T-cell (primary cell): ENCODE results near the gene KLK8. TPM values are rescaled to one million over a fixed set of nuclear protein-coding genes. Genes with fewer than 3 reads are reported as not detected.

Source experiments
- ATAC-seq, 4 experiments: fragments of 200-7000 bp in 3 of 4; fragments of 150-1000 bp in 1 of 4; cut with Tn5 transposase; replicated peaks in 1 of 4; 1 replicate in 3 of 4; 2 replicates in 1 of 4; pipeline ENCODE4 v1.10.0; 2021; ENCODE audit warnings: moderate library complexity in 3 of 4, mild to moderate bottlenecking in 2 of 4, moderate number of reproducible peaks in 1 of 4
- CTCF ChIA-PET, 2 donors: fragments of 300-600 bp; sonication (Branson Sonifier 250); formaldehyde crosslinking; loops; one replicate each; lab custom pipeline; 2022; ENCODE audit warnings: antibody characterized with exemption in 2 of 2; lab: Charles Lee
- POLR2A ChIA-PET, 2 donors: fragments of 300-600 bp; sonication (Branson Sonifier 250); formaldehyde crosslinking; loops; one replicate each; lab custom pipeline; 2022; ENCODE audit warnings: antibody characterized with exemption in 2 of 2; lab: Charles Lee
- DNase-seq, 35 experiments: peaks; one replicate each; pipeline versions ENCODE4 v3.0.0 to v3.0.0-alpha.2; 2013 to 2023
- H3K27ac ChIP-seq: one replicate; pipeline ENCODE4 v1.5.1; 2013; ENCODE audit warnings: low read length
- H3K27me3 ChIP-seq, 2 experiments: replicated peaks in 1 of 2; 1 replicate in 1 of 2; 2 replicates in 1 of 2; pipeline versions ENCODE4 v1.6.1 to v1.7.0; 2013; ENCODE audit warnings: low read length in 1 of 2, mixed read lengths in 1 of 2; ENCODE audit not compliant: control insufficient read depth in 2 of 2, insufficient read depth in 2 of 2; ENCODE audit errors: extremely low read depth in 1 of 2
- H3K36me3 ChIP-seq, 2 donors: 1 replicate in 1 of 2; 2 replicates in 1 of 2; pipeline versions ENCODE4 v1.6.1 to v1.7.0; 2013; ENCODE audit warnings: low read length in 1 of 2; ENCODE audit not compliant: control insufficient read depth in 2 of 2, insufficient read depth in 1 of 2; ENCODE audit errors: extremely low read depth in 1 of 2
- H3K4me1 ChIP-seq, 2 experiments: 1 replicate in 1 of 2; 2 replicates in 1 of 2; pipeline versions ENCODE4 v1.6.1 to v1.7.0; 2013; ENCODE audit warnings: low read length in 2 of 2, mixed read lengths in 1 of 2; ENCODE audit not compliant: insufficient read depth in 2 of 2, control insufficient read depth in 1 of 2; ENCODE audit errors: extremely low read depth in 1 of 2
- H3K4me3 ChIP-seq, 2 donors: 1 replicate in 1 of 2; 2 replicates in 1 of 2; pipeline versions ENCODE4 v1.5.1 to v1.7.0; 2013; ENCODE audit warnings: mild to moderate bottlenecking in 2 of 2, low read length in 1 of 2, moderate library complexity in 1 of 2; ENCODE audit not compliant: control insufficient read depth in 1 of 2; ENCODE audit errors: extremely low read depth in 1 of 2
- H3K9me3 ChIP-seq: 2 replicates; pipeline ENCODE4 v1.7.0; 2013
- H3K27ac Mint-ChIP-seq, 2 donors: one replicate each; pipeline ENCODE4 v1.8.0; 2020 to 2021; ENCODE audit warnings: mild to moderate bottlenecking in 2 of 2, mixed read lengths in 2 of 2
- H3K27me3 Mint-ChIP-seq, 2 donors: one replicate each; pipeline ENCODE4 v1.8.0; 2021 to 2022; ENCODE audit warnings: mixed read lengths in 2 of 2
- H3K36me3 Mint-ChIP-seq: one replicate; pipeline ENCODE4 v1.8.0; 2021; ENCODE audit warnings: mixed read lengths
- H3K4me1 Mint-ChIP-seq, 3 donors: one replicate each; pipeline ENCODE4 v1.8.0; 2020 to 2022; ENCODE audit warnings: mixed read lengths in 3 of 3, mild to moderate bottlenecking in 1 of 3
- H3K4me3 Mint-ChIP-seq, 3 donors: one replicate each; pipeline ENCODE4 v1.8.0; 2020 to 2022; ENCODE audit warnings: mild to moderate bottlenecking in 3 of 3, mixed read lengths in 3 of 3, moderate library complexity in 3 of 3
- H3K9me3 Mint-ChIP-seq, 3 donors: one replicate each; pipeline ENCODE4 v1.8.0; 2020 to 2022; ENCODE audit warnings: mixed read lengths in 3 of 3
- WGBS: methylation state at CpG from one replicate; pipeline ENCODE4 v1.1.5; 2013; ENCODE audit warnings: missing lambda C conversion rate; ENCODE audit not compliant: insufficient coverage; 5-methylcytosine and 5-hydroxymethylcytosine counted together
- total RNA-seq, 35 experiments: library from RNA in 6 of 35; stranded (reverse) in 6 of 35; fragments of 120-200 nt in 1 of 35; gene quantifications; one replicate each; pipeline versions ENCODE4 v1.2.1 to v1.2.4 and lab custom pipeline; 2013 to 2026

KLK8 gene
- total RNA-seq, 5 donors from 2014 or later (not counting 1 experiment from before 2014, with no cell fraction given): not detected

- DNase-seq (no peak), ATAC-seq (no peak)
- Histone ChIP-seq H3K9me3 (no peaks in the 10 kb centered on the region), H3K27ac (no peak overlapping the region), H3K4me1 (no peaks in the 10 kb centered on the region), H3K4me3 (no peak overlapping the region), H3K27me3 (peaks cover 0 to 48% of the 10 kb centered on the region in 2 experiments), H3K36me3 (no peaks in the 10 kb centered on the region)
- Mint-ChIP-seq H3K27me3 (peaks cover 49 to 52% of the 10 kb centered on the region in 2 donors), H3K9me3 (no peaks in the 10 kb centered on the region), H3K27ac (no peak overlapping the region), H3K4me3 (no peak overlapping the region), H3K4me1 (no peaks in the 10 kb centered on the region), H3K36me3 (no peaks in the 10 kb centered on the region)
- CTCF ChIA-PET: no interaction called here
- POLR2A ChIA-PET: no interaction called here
- WGBS: 92% methylated on average over 2 of the region's 4 CpGs
These were observed 19.2 kb downstream of the KLK8 start for GRCh38 chr19:50982186-50982585.

GRCh38 chr19:50981587-50982146 is 19.7 kb downstream of the KLK8 start:
- H3K27me3 Mint-ChIP-seq: peaks cover 53 to 55% of the 10 kb centered on the region in 2 donors
- H3K27me3 ChIP-seq: peaks cover 0 to 50% of the 10 kb centered on the region in 2 experiments
- 63% methylated on average over 8 of the region's 11 CpGs for WGBS
- H3K4me1 ChIP-seq: no peaks in the 10 kb centered on the region
- H3K9me3 ChIP-seq: no peaks in the 10 kb centered on the region
- H3K4me1 Mint-ChIP-seq: no peaks in the 10 kb centered on the region
- DNase-seq (no peak), ATAC-seq (no peak)
- H3K4me3 Mint-ChIP-seq: no peak overlapping the region
- H3K36me3 Mint-ChIP-seq: no peaks in the 10 kb centered on the region
- H3K4me3 ChIP-seq: no peak overlapping the region
- POLR2A ChIA-PET: no interaction called here
- H3K36me3 ChIP-seq: no peaks in the 10 kb centered on the region
- CTCF ChIA-PET: no interaction called here
- H3K27ac Mint-ChIP-seq: no peak overlapping the region
- H3K27ac ChIP-seq: no peak overlapping the region
- no peaks in the 10 kb centered on the region for H3K9me3 Mint-ChIP-seq

- CTCF ChIA-PET: no interaction called here
- H3K27me3 Mint-ChIP-seq: peaks cover 55 to 58% of the 10 kb centered on the region in 2 donors
These were observed 21.2 kb downstream of the KLK8 start for GRCh38 chr19:50980208-50980607.

GRCh38 chr19:50979758-50980157 is 21.6 kb downstream of the KLK8 start:
- DNase-seq (no peak), ATAC-seq (no peak)
- Mint-ChIP-seq H3K36me3 (no peaks in the 10 kb centered on the region), H3K4me1 (no peaks in the 10 kb centered on the region), H3K9me3 (no peaks in the 10 kb centered on the region), H3K4me3 (no peak overlapping the region), H3K27ac (no peak overlapping the region), H3K27me3 (peaks cover 51 to 56% of the 10 kb centered on the region in 2 donors)
- H3K27me3 ChIP-seq: peaks cover 0 to 59% of the 10 kb centered on the region in 2 experiments
- no peak overlapping the region for H3K27ac ChIP-seq
- no peaks in the 10 kb centered on the region for H3K4me1 ChIP-seq
- WGBS: 53% methylated on average over 6 of the region's 8 CpGs
- CTCF ChIA-PET: no interaction called here
- POLR2A ChIA-PET: no interaction called here
- H3K9me3 ChIP-seq: no peaks in the 10 kb centered on the region
- no peaks in the 10 kb centered on the region for H3K36me3 ChIP-seq
- H3K4me3 ChIP-seq: no peak overlapping the region

More at GRCh38 chr19:50980208-50980607, 21.2 kb downstream of the KLK8 start:
- H3K9me3 Mint-ChIP-seq: no peaks in the 10 kb centered on the region
- POLR2A ChIA-PET: no interaction called here
- no peak for DNase-seq
- no peak overlapping the region for H3K4me3 Mint-ChIP-seq
- Histone ChIP-seq H3K4me3 (no peak overlapping the region), H3K36me3 (no peaks in the 10 kb centered on the region), H3K27me3 (peaks cover 0 to 59% of the 10 kb centered on the region in 2 experiments), H3K27ac (no peak overlapping the region), H3K9me3 (no peaks in the 10 kb centered on the region), H3K4me1 (no peaks in the 10 kb centered on the region)
- 68% methylated on average over 13 of the region's 13 CpGs for WGBS
- no peak overlapping the region for H3K27ac Mint-ChIP-seq
- ATAC-seq: no peak
- no peaks in the 10 kb centered on the region for H3K36me3 Mint-ChIP-seq
- no peaks in the 10 kb centered on the region for H3K4me1 Mint-ChIP-seq

- peaks cover 0 to 52% of the 10 kb centered on the region in 2 experiments for H3K27me3 ChIP-seq
- H3K4me1 Mint-ChIP-seq: no peaks in the 10 kb centered on the region
- H3K9me3 Mint-ChIP-seq: no peaks in the 10 kb centered on the region
- peaks cover 53 to 57% of the 10 kb centered on the region in 2 donors for H3K27me3 Mint-ChIP-seq
- no peak for ATAC-seq
- H3K9me3 ChIP-seq: no peaks in the 10 kb centered on the region
- H3K36me3 Mint-ChIP-seq: no peaks in the 10 kb centered on the region
- H3K4me3 ChIP-seq: no peak overlapping the region
- no peak for DNase-seq
- WGBS: 82% methylated on average over 4 of the region's 5 CpGs
- H3K4me1 ChIP-seq: no peaks in the 10 kb centered on the region
- no peaks in the 10 kb centered on the region for H3K36me3 ChIP-seq
- H3K4me3 Mint-ChIP-seq: no peak overlapping the region
- ChIA-PET POLR2A (no interaction called here), CTCF (no interaction called here)
- H3K27ac ChIP-seq: no peak overlapping the region
- H3K27ac Mint-ChIP-seq: no peak overlapping the region
These were observed 22.5 kb downstream of the KLK8 start for GRCh38 chr19:50978772-50979390.

- H3K27ac ChIP-seq: no peak overlapping the region
- H3K27ac Mint-ChIP-seq: no peak overlapping the region
- H3K4me1 Mint-ChIP-seq: no peaks in the 10 kb centered on the region
- H3K27me3 Mint-ChIP-seq: peaks cover 59 to 66% of the 10 kb centered on the region in 2 donors
- H3K27me3 ChIP-seq: peaks cover 0 to 53% of the 10 kb centered on the region in 2 experiments
- DNase-seq: no peak
- no peak overlapping the region for H3K4me3 ChIP-seq
- H3K36me3 Mint-ChIP-seq: no peaks in the 10 kb centered on the region
- no peaks in the 10 kb centered on the region for H3K9me3 ChIP-seq
- no peak overlapping the region for H3K4me3 Mint-ChIP-seq
- H3K4me1 ChIP-seq: no peaks in the 10 kb centered on the region
- no peaks in the 10 kb centered on the region for H3K9me3 Mint-ChIP-seq
- H3K36me3 ChIP-seq: no peaks in the 10 kb centered on the region
- CTCF ChIA-PET: no interaction called here
- ATAC-seq: no peak
- WGBS: 75% methylated on average over 1 of the region's 4 CpGs
- POLR2A ChIA-PET: no interaction called here
These were observed 23.8 kb downstream of the KLK8 start for GRCh38 chr19:50977626-50978025.
